Right ventricle myocardium inferior (tissue), 1 donor: ENCODE data around the gene ANKFY1. TPM values are rescaled to one million over a fixed set of nuclear protein-coding genes. Genes with fewer than 3 reads are reported as not detected.
"Not testable (repeated sequence)": the region's sequence is repeated elsewhere in the genome, so short reads cannot be mapped to it uniquely, and the experiment has no call there.

ENCODE experiments used
- ATAC-seq: fragments of 200-7000 bp; cut with Tn5 transposase; one replicate; pipeline ENCODE4 v1.9.1; 2020; ENCODE audit warnings: mild to moderate bottlenecking, moderate library complexity
- DNase-seq: peaks from one replicate; pipeline ENCODE4 v3.0.0; 2021; ENCODE audit errors: missing footprints
- intact Hi-C: fragments of 100-400 bp; cut with DNase I; formaldehyde crosslinking; loops from one replicate; pipeline ENCODE4 v1.11.0; 2022
- total RNA-seq: library from RNA; stranded (reverse); fragmentation: NEBNext Ultra II Directional; extraction: Animal tissue kit (Norgen Biotek cat#: 25700); gene quantifications from one replicate; pipeline ENCODE4 v1.2.1, GENCODE V29; 2021
- donor health status: DM: no; HTN: yes; CAD: no; lungs with severe emphysema.

Gene ANKFY1
- total RNA-seq, 1 donor from 2014 or later = 23.3 TPM

GRCh38 chr17:4147751-4148310 is 115.9 kb downstream of the ANKFY1 start:
- DNase-seq = no peak
- no peak for ATAC-seq
- intact Hi-C loops = no loop called here

GRCh38 chr17:4146641-4147040 is 117.1 kb downstream of the ANKFY1 start:
- intact Hi-C loops = no loop called here
- ATAC-seq (no peak), DNase-seq (no peak)

- intact Hi-C loops = no loop called here
- no peak for ATAC-seq
These were observed 119.4 kb downstream of the ANKFY1 start for GRCh38 chr17:4144422-4144747.

GRCh38 chr17:4143563-4144421 is 120.0 kb downstream of the ANKFY1 start:
- ATAC-seq = peak; percentile 94
- DNase-seq = peak; percentile 98
- intact Hi-C loops = no loop called here

More at GRCh38 chr17:4144422-4144747, 119.4 kb downstream of the ANKFY1 start:
- DNase-seq = no peak

GRCh38 chr17:4142107-4142900 is 121.5 kb downstream of the ANKFY1 start:
- intact Hi-C loops = no loop called here
- DNase-seq (peak; percentile 70), ATAC-seq (no peak)

- intact Hi-C loops = no loop called here
- ATAC-seq (no peak), DNase-seq (no peak)
These were observed 123.7 kb downstream of the ANKFY1 start for GRCh38 chr17:4140125-4140524.

GRCh38 chr17:4138906-4139526 is 124.8 kb downstream of the ANKFY1 start:
- ATAC-seq, DNase-seq, intact Hi-C loops: not testable (repeated sequence)

GRCh38 chr17:4136373-4136772 is 127.4 kb downstream of the ANKFY1 start:
- intact Hi-C loops = no loop called here
- DNase-seq (no peak), ATAC-seq (peak; percentile 29)

GRCh38 chr17:4135489-4135888 is 128.3 kb downstream of the ANKFY1 start:
- ATAC-seq (no peak), DNase-seq (no peak)
- intact Hi-C loops = no loop called here

- ATAC-seq = no peak
- intact Hi-C loops = no loop called here
- DNase-seq = no peak
These were observed 129.1 kb downstream of the ANKFY1 start for GRCh38 chr17:4134721-4135120.

GRCh38 chr17:4130715-4131114 is 133.1 kb downstream of the ANKFY1 start:
- intact Hi-C loops = no loop called here
- DNase-seq (no peak), ATAC-seq (peak; percentile 73)

GRCh38 chr17:4127555-4127954 is 136.2 kb downstream of the ANKFY1 start:
- no peak for ATAC-seq
- DNase-seq = no peak
- intact Hi-C loops = no loop called here

- ATAC-seq (no peak), DNase-seq (no peak)
- intact Hi-C loops = no loop called here
These were observed 138.2 kb downstream of the ANKFY1 start for GRCh38 chr17:4125552-4125951.

- no peak for ATAC-seq
- no peak for DNase-seq
- intact Hi-C loops = no loop called here
These were observed 138.8 kb downstream of the ANKFY1 start for GRCh38 chr17:4124999-4125398.

GRCh38 chr17:4120332-4120731 is 143.4 kb downstream of the ANKFY1 start:
- intact Hi-C loops = no loop called here
- DNase-seq (no peak), ATAC-seq (no peak)

- ATAC-seq = no peak
- DNase-seq = no peak
- intact Hi-C loops = no loop called here
These were observed 144.5 kb downstream of the ANKFY1 start for GRCh38 chr17:4119299-4119698.

- ATAC-seq (no peak), DNase-seq (no peak)
- intact Hi-C loops = no loop called here
These were observed 145.6 kb downstream of the ANKFY1 start for GRCh38 chr17:4118015-4118743.

- DNase-seq (no peak), ATAC-seq (no peak)
- intact Hi-C loops = no loop called here
These were observed 147.3 kb downstream of the ANKFY1 start for GRCh38 chr17:4116516-4116915.
